Middle frontal gyrus (tissue), 1 donor: ENCODE data around the gene ST3GAL2.

Experiments used
- DNase-seq: peaks from one replicate; pipeline ENCODE4 v3.0.0-alpha.2; 2015; ENCODE audit warnings: low spot score; ENCODE audit errors: extremely low spot score

Gene ST3GAL2

DNA sequence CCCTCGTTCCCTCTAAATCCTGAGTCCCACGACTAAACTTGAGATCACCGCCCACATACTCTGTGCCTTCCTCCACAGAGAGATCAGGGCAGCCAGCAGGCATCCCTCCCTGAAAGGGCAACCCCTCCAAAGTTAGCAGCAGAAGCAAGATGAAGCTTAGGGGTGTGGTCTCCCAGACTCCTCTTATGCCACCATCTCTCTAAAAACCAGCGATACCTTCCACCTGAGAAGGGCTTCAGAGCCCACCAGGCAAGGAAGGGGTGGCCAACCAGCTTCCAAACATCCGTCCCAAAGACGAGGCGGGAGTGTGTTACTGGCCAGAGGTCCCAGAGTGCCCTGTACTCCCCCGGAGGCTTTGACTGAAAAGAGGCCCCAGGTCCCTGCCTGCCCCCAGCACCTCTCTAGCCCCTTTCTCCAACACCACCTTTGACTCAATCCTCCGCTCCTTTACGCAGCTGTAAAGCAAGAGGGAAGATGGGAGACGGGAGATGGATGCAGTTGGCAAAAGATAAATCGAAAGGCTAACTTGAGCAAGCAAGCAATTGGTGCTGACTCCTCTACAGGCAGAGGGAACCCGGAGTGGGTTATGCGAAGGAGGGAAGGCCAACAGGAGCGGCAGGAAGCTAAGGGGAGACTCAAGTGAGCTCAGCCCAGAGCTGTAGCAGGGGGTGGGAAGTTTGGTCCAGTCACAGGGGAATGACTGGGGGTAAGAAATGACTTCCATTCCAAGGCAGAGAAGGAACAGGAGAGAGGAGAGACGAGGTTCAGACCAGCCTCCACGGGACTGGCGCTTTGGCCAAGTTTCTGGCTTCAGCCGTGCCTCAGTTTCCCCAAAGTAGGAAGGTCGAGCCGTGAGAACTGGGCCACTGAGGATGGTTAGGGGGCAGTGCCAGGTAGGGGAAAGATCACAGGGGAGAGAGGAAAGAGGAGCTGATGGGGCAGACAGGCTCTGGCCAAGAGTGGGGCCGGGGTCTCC, 1.0 kb downstream of the ST3GAL2 start:
- no peak for DNase-seq

DNA sequence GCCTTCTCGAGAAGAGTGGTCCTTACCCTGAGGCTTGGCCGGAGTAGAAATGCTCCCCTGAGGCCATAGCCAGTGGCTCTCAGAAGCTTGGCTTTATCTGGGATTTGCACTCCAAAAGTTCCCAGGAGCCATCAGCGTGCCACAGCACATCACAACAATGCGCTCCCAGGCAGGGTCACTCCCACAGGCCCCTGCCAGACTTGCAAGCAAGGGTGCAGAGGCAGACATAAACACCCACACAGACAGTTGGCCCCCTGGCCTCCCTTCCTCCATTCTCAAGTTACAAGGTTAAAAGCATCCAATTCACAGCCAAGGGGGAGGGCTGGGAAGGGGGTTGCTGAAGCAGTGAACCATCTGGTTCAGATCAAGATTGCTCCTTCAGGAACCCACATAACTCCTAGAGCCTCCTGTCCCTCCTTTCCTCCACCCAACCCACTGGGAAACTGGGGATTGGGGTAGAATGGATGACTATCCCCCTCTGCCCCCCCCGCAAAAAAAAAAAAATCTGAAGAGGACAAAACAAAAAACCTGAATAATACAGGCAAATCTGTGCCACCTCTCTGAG, 1.8 kb downstream of the ST3GAL2 start:
- no peak for DNase-seq

DNA sequence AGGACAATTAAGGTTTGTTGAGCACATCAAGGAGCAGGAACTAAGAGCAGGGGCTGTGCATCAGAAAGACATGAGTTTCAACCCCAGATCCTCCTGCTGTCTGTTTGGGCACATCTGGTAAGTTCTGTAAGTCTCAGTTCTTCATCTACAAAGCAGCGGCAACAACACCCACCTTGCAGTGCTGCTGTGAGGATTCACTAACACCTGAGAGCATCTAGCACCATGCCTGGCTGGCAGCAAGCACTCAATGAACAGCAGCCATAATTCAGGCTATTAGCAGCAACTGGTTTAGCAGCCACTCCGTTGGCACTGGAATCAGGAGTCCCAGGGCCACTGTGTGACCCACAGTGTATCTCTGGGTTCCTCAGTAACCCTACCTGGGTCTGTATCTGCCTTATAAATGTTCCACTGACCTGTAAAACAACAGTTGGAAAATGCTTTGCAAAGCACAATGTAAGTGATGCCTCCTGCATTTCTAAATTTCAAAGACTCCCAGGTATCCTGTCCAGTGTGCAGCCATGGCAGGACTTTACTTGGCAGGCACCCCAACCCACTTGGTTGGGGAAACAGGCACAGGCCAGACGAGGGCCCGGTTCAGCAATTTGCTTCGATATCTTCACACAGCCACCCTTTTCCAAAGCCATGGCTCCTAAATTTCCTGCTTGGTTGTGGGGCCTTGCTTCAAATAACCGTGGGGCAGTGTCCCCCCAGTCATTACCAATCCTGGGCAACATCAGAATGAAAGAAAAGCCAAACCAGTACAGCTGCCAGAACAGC, 4.2 kb downstream of the ST3GAL2 start:
- DNase-seq = no peak

DNA sequence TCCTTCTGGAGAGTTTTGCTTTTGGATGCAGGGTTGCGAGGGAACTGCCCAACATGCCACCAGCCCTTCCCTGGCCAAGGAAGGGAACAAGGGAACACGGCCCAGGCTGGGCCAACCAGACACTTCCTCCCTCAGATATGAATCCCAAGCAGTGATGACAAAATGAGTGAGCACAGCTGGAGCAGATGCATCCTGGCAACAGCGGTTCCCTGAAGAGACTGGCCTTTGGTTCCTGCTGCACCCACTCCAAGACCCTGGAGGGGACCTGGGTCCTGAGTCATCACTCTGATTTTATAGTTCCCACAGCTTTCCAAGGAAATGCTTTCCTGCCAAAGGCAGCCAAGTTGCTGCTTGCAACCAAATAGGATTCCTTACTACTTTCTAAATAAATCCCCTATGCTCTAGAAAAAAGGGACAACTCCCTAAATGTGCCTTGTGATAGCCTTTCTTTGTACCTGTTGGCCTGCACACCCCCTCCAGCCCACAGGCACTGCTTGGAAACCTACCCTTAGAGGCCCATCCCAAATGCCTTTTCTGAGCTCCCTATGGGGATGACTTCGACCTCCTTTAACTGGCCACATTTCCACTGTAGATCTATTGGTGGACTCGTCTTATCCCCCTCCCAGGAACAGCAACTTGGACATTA, 5.3 kb downstream of the ST3GAL2 start:
- no peak for DNase-seq

DNA sequence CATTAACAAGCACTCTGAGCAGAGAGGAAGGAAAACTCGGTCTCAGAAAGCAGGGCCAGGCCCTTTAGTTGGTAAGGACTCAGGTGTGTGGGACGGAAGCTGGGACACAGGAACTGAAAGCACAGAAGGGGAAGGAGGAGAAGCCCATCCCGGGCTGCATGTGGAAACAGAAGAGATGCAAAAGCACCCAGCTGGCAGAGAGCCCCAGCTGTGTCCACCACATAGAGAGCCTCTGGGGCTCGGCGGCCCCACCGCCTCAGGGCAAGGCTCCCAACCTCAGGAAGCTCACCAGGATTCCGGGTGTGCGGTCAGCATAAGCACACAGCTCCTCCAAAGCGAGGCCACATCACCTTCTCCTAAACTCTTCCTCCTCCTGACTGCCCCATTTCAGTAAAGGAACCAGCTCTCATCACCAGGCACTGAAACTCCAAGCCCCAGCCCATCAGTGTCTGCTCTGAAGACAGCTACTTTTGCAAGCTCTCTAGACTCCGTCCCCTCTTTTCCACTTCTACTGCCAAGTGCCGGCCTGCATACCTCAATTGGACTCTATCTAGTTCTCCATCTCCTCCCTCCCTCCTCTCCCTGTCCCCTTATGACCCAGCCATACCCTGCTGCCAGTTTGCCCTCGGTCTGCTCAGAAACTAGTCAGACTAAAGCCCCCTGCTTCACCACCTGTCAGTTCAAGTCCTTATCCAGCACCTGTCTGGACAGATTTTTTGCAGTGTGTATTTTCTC, 6.0 kb downstream of the ST3GAL2 start:
- no peak for DNase-seq

DNA sequence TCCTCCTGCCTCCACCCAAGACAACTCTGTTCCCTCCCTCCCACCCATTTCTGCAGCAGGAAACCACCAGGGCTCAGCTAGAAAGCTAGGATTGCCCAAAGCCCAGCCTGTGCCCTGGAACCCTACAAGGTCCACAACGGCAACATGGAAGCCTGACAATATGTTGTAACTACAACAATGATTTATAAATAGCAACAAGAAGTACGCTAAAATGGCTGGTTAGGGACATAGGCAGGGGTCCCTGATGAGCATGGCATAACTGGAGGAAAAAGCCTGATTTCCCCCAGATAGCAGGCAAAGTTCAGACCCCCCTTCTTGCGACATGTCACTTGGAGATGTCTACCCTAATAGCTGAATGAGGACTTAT, 6.6 kb downstream of the ST3GAL2 start:
- DNase-seq = no peak

DNA sequence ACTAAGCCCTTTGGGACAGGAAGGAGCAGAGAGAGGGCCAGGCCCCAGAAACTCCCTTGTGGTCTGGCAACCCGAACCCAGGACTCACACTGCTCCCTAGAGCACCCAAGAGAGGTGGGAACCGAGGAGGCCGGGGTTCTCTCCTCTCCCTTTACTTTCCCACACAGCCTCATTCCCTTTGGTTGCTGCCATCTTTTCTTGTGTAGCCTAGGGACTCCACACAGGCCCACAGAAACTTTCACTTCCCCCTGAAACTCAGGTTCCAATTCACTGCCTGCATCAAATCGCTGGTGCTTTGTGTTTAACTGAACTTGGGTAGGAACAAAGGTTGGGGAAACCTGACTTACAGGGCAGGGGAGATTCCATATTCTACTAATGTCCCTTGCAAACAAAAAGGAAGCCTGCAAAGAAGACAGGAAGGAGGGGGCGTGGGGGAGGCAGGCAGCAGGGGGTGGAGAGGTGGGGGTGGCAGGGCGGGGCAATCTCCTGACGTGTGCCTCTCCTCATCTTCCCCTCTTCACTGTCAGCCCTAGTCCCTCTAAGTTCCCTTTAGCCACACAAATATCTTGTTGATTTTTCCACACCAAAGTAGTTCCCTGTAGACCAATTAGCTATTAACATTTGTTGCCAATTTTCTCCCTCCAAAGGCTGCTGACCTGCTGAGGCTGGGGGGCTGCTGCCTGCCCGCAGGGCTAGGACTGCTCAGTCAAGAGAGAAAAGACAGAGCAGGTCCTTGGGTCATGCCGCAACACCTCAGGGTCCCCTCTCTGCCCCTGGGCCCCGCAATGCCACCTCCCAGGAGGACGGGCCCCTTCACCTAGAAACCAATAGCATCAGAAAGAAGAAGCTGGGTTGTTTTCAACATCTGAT, 8.0 kb downstream of the ST3GAL2 start:
- no peak for DNase-seq

DNA sequence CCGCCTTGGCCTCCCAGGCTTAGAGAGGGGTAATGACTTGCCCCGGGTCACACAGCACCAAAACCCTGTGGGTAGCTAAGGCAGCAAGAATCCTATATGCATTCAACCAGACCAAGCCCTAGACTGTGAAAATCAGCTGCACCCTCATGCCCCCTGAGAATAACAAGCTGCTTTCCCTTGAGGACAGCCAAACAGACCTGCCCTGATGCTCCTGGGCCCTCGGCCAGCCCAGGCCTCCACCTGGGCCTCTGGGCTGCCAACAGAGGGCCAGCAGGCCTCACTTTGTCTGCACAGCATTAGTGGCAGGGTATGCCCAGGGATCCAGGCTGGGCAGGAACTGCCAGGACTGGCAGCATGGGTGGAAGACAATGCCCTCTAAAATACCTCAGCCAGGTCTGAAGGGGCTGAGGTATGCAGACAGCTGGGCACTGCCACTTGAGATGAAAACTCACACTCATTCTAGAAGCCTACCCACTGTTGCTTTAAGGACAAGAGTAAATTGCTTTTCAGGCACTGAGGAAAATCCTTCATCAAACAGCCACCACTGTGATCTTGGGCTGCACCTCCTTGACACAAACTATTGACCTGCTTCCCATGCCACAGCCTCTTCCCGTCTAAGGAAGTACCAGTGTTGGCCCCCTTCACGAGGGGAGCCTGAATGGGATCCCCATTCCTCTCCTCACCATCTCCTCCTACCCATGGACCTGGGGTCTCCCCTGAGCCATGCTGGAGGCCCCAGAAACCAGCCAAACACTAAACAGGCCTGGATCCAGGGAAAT, 8.8 kb downstream of the ST3GAL2 start:
- DNase-seq = no peak

DNA sequence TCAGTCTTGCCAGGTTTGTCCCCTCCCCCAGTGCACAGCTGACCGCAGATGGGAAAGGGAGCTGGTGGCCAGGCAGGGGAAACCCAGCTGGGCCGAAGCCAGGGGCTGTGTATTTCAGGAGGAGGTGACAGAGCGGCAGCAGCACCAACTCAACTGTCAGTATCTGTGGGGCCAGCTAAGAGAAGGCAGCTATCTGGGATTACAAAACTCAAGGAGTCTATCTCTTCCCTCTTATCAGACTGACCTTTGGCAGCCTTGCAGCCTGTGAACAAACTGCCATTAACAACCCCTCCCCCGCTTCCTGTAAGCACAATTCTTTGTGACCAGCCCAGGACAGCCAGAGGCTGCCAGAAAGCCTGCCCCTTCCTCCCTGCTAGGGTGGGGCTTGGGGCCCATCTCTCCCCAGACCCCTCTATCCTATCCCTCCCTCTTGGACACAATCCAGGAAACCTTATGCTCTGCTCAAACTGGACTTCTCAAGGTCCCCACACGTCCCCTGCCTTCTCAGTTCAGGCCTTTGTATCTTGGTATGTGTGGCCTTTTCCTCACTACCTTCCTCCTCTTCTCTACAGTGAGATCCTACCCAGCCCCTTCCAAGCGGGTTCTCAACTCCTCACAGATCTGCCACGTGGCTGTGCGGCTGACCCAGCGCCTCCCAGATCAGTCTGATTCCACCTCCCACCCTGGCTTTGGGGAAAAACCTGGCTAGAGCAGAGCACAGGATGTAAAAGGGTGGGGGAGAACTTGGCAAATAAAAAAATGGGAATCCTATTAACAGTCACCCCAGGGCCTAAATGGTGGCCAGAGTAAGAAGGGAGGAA, 10.5 kb downstream of the ST3GAL2 start:
- DNase-seq = no peak

DNA sequence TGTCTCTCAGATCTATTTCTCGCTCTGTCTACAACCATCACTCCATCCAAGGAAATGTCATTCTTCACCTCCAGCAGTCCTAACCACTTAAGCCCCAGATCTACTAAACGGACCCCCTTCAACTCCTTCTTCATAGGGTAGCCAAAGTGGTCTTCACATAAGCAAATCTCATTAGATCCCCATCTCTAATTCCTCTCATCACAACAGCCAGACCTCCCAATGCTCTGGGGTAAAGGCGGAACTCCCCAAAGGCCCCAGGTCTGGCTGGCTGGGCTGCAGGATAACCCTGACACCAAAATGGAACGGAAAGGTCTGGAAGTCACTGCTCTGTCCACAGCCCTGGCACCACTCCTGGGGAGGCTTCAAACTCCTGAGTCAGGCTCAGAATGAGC, 11.1 kb downstream of the ST3GAL2 start:
- no peak for DNase-seq

DNA sequence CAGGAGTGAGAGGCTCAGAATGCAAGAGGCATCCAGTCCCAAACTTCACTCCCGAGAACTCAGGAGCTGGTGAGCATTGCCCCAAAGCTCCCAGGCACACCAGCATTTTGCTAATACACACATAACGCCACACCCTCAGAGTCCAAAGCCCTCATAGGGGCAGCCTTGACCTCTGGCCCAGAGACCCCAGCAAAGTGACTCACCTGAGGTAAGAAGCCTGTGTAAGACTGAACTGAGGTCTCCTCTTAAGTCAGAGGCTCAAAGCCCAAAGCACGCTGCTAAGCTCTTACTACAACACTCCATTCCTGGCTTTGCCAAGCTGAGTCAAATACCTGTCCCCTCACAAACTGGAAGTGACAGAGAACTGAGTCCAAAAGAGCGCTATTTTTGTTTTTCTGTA, 16.4 kb downstream of the ST3GAL2 start:
- DNase-seq = no peak

DNA sequence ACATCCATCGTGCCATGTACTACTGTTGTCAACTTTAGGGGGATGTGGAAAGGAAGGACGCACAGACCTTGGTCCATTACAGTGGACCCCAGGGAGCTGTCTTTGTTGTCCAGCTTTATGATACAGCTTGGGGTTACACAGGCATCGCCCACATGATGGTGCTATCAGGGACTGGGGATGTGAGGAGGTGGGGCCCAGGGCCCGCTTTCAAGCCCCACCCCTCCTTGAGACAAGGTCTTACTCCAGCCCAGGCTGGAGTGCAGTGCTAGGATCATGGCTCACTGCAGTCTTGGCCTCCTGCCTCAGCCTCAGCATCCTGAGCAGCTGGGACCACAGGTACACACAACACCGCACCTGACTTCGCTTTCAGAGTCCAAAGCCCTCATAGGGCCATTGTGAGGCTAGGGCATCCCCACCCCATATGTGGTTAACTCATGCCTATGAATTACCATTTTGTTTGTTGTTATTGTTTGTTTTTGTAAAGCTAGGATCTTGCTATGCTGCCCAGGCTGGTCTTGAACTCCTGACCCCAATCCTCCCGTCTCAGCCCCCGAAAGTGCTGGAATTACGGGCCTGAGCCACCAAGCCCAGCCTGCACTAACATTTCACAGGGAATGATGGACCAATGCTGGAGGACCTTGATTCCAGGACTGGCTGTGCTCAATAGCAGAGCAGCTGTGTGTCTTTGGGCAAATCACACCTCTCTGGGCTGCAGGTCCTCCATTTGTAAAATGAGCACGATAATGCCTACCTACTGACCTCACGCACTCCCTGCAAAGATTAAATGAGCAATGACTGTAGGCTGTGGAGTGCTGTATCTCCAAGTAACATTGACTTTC, 17.2 kb downstream of the ST3GAL2 start:
- DNase-seq = no peak

DNA sequence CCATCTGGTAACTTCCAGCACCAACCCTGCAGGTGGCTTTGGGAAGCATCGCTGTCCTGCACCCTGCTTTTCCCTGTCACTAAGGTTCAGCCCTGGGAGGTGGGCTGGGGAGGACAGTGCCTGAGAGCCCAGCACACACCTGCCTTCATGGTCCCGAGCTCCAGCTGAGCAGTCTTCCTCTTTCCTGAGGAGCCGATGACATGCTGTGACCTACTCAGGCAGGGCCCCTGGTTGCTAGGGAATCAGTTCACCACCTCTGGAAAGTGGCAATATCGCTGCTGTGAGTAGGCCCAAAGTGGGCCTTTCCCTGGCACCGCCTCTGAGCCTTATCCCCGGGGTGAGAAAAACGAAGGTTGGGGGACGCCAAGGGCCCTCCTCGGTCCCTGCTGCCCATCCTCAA, 17.9 kb downstream of the ST3GAL2 start:
- DNase-seq = no peak

DNA sequence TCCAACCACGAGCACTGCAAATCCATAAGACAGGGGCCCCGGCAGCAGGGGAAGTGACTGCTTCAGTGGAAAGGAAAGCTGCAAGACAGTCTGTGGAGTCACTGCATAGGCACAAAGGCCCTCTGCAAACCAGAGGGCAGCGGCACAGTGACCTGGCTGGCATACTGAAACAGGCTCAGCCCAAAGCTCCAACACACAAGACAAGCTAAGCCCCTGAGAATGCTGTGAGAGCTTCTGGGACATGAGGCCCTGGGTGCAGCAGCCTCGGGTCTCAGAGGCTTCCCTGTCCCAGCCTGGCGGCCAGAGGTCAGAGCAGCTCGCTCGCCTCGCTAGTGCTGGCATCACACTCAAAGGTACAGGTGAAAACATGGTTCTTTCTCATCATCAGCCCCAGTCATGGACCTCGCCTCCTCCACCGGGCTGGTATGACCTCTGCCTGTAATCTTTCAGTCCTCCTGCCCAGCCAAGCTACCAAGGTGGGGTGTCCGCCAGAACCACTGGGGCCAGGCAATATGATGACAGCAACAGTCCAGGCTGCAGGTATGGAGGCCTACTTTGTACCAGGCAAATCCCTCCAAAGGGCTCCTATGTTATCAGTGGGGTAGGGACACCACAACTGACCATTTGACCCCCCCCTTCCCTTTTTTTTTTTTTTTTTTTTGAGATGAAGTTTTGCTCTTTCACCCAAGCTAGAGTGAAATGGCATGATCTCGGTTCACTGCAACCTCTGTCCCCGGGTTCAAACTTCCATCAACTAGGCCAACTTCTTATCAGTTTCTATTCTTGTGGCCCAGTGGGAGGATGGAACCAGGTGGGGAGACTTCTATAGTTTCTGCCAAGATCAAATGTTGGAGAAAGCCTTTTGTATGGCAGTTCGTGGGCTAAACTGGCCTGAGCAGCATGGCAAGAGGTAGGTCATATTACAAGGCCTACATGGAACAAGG, 19.2 kb downstream of the ST3GAL2 start:
- DNase-seq = no peak

DNA sequence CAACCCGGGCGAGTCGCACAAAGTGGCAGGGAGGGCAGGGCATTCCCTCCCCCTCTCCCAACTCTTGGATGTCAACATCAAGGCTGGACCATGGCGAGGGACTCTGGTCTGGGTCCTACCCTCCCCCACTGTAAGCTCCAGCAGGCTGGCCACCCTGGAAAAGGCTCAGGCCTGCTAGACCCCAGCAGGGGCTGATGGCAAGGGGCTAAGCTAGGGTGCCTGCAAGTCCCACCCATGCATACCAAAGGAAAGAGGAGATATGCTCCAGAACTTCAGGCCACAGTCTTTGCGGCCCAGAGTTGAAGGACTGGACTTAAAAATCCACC, 19.9 kb downstream of the ST3GAL2 start:
- DNase-seq = no peak

DNA sequence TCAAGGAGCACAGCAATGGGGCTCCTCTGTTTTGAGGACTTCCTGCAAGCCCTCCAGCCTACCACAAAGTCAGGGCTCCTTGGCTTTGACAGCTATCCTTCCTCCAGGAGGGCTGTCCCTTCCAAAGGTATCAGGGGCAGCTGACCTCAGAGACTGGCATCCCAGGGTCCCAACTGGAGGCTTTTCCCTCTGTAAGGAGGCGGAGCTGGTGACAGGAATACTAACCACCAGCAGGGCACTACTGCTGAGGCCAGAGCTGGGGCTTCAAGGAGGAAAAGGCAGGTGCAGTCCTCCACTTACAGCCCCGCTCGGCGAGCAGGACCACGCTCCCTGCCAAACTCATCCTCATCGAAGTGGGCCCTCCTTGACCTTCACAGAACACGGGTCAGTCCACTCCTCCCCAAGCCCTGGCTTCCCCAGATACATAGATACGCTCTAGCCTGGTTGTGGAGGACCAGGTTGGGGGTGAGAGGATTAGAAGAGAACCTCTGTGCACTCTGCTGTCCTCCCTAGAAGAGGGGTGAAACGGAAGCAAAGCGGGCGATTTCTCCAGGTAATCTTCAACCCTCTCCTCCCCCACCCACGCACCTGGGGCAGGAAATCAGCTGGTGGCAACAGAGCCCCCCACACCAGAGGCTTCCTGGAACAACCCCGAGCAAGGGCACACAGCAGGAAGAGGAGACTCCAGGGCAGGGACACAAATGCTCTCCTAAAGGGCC, 20.5 kb downstream of the ST3GAL2 start:
- no peak for DNase-seq
